HEK293 (cell line): ENCODE results near the gene SLC16A7.

Experiments
- IKZF3 ChIP-seq: fragments of 450-650 bp; IDR thresholded peaks from 2 replicates; pipeline ENCODE4 v1.5.0; 2018; ENCODE audit warnings: missing biosample characterization, mild to moderate bottlenecking, missing genetic modification characterization, moderate library complexity
- MYNN ChIP-seq: fragments of 450-650 bp; formaldehyde crosslinking; IDR thresholded peaks from 2 replicates; pipeline ENCODE4 v1.5.1; 2016; ENCODE audit warnings: missing biosample characterization, missing genetic modification characterization, borderline replicate concordance
- SETDB1 ChIP-seq: IDR thresholded peaks from one replicate; pipeline ENCODE4 v1.6.1; 2017; ENCODE audit warnings: mild to moderate bottlenecking, low read length, moderate library complexity, mixed read lengths; ENCODE audit not compliant: insufficient read length
- SP7 ChIP-seq: fragments of 450-650 bp; formaldehyde crosslinking; IDR thresholded peaks from 2 replicates; pipeline ENCODE4 v1.5.1; 2016; ENCODE audit warnings: missing biosample characterization, missing genetic modification characterization
- TCF7L2 ChIP-seq: IDR thresholded peaks from 2 replicates; pipeline ENCODE4 v1.6.1; 2011; ENCODE audit warnings: low read depth, mild to moderate bottlenecking, inconsistent platforms, low read length, moderate library complexity, borderline replicate concordance
- ZBTB21 ChIP-seq: fragments of 450-650 bp; formaldehyde crosslinking; IDR thresholded peaks from 2 replicates; pipeline ENCODE4 v1.5.1; 2017; ENCODE audit warnings: missing biosample characterization, missing genetic modification characterization
- ZEB2 ChIP-seq: fragments of 450-650 bp; formaldehyde crosslinking; IDR thresholded peaks from 2 replicates; pipeline ENCODE4 v1.5.1; 2016; ENCODE audit warnings: missing biosample characterization, missing genetic modification characterization
- ZNF175 ChIP-seq: fragments of 450-650 bp; formaldehyde crosslinking; IDR thresholded peaks from 2 replicates; pipeline ENCODE4 v1.5.1; 2016; ENCODE audit warnings: missing biosample characterization, missing genetic modification characterization
- ZNF529 ChIP-seq: fragments of 450-650 bp; formaldehyde crosslinking; IDR thresholded peaks from 2 replicates; pipeline ENCODE4 v1.5.1; 2017; ENCODE audit warnings: missing genetic modification characterization, missing biosample characterization; ENCODE audit not compliant: insufficient replicate concordance
- ZNF600 ChIP-seq: fragments of 450-650 bp; formaldehyde crosslinking; IDR thresholded peaks from 2 replicates; pipeline ENCODE4 v1.5.1; 2016; ENCODE audit warnings: missing biosample characterization, missing genetic modification characterization
- ZNF776 ChIP-seq: fragments of 450-650 bp; formaldehyde crosslinking; IDR thresholded peaks from 2 replicates; pipeline ENCODE4 v1.5.0; 2017; ENCODE audit warnings: missing biosample characterization, missing genetic modification characterization, borderline replicate concordance
- TF ChIP-seq, protein P1 (sequence below): fragments of 450-650 bp; formaldehyde crosslinking; IDR thresholded peaks from 2 replicates; pipeline ENCODE4 v1.5.1; 2016; ENCODE audit warnings: missing biosample characterization, missing genetic modification characterization
- TF ChIP-seq, protein P2 (sequence below): fragments of 450-650 bp; formaldehyde crosslinking; IDR thresholded peaks from 2 replicates; pipeline ENCODE4 v1.5.1; 2016; ENCODE audit warnings: missing biosample characterization, missing genetic modification characterization

GRCh38 chr12:59587710-59588109, 8.1 kb upstream of the SLC16A7 start:
- TF ChIP-seq ZNF529 (tag by site-specific recombination), result no peak
- TF ChIP-seq, protein P1, sequence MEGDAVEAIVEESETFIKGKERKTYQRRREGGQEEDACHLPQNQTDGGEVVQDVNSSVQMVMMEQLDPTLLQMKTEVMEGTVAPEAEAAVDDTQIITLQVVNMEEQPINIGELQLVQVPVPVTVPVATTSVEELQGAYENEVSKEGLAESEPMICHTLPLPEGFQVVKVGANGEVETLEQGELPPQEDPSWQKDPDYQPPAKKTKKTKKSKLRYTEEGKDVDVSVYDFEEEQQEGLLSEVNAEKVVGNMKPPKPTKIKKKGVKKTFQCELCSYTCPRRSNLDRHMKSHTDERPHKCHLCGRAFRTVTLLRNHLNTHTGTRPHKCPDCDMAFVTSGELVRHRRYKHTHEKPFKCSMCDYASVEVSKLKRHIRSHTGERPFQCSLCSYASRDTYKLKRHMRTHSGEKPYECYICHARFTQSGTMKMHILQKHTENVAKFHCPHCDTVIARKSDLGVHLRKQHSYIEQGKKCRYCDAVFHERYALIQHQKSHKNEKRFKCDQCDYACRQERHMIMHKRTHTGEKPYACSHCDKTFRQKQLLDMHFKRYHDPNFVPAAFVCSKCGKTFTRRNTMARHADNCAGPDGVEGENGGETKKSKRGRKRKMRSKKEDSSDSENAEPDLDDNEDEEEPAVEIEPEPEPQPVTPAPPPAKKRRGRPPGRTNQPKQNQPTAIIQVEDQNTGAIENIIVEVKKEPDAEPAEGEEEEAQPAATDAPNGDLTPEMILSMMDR (tag by site-specific recombination), result no peak
- TF ChIP-seq SETDB1, result no peak
- TF ChIP-seq ZNF600 (tag by site-specific recombination), result no peak
- TF ChIP-seq ZBTB21 (tag by site-specific recombination), result no peak
- TF ChIP-seq ZNF175 (tag by site-specific recombination), result no peak
- no peak for TF ChIP-seq MYNN (tag by site-specific recombination)
- TF ChIP-seq ZNF776 (tag by site-specific recombination), result no peak
- TF ChIP-seq, protein P2, sequence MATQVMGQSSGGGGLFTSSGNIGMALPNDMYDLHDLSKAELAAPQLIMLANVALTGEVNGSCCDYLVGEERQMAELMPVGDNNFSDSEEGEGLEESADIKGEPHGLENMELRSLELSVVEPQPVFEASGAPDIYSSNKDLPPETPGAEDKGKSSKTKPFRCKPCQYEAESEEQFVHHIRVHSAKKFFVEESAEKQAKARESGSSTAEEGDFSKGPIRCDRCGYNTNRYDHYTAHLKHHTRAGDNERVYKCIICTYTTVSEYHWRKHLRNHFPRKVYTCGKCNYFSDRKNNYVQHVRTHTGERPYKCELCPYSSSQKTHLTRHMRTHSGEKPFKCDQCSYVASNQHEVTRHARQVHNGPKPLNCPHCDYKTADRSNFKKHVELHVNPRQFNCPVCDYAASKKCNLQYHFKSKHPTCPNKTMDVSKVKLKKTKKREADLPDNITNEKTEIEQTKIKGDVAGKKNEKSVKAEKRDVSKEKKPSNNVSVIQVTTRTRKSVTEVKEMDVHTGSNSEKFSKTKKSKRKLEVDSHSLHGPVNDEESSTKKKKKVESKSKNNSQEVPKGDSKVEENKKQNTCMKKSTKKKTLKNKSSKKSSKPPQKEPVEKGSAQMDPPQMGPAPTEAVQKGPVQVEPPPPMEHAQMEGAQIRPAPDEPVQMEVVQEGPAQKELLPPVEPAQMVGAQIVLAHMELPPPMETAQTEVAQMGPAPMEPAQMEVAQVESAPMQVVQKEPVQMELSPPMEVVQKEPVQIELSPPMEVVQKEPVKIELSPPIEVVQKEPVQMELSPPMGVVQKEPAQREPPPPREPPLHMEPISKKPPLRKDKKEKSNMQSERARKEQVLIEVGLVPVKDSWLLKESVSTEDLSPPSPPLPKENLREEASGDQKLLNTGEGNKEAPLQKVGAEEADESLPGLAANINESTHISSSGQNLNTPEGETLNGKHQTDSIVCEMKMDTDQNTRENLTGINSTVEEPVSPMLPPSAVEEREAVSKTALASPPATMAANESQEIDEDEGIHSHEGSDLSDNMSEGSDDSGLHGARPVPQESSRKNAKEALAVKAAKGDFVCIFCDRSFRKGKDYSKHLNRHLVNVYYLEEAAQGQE, result no peak
- no peak for TF ChIP-seq TCF7L2
- no peak for TF ChIP-seq SP7 (tag by site-specific recombination)
- TF ChIP-seq ZEB2, result no peak
- TF ChIP-seq IKZF3 (tag by site-specific recombination), result no peak
